ENCODE data around the gene MTHFSD. TPM values are rescaled to one million over a fixed set of nuclear protein-coding genes. Genes with fewer than 3 reads are reported as not detected.

MTHFSD gene
- total and polyA plus RNA-seq, 2 donors = 11.0 to 18.4 TPM

- no peak for DNase-seq (ENCODE audit: low read depth in 6 of 9, low spot score in 9 of 9)
- WGBS = 75% methylated on average over 13 of the region's 13 CpGs
- Histone ChIP-seq H3K9me3 (ENCODE audit: control insufficient read depth in 2 of 2, insufficient read depth in 1 of 2, low read length in 1 of 2) (no peaks in the 10 kb centered on the region), H3K4me3 (ENCODE audit: low read length in 2 of 2) (no peak overlapping the region), H3K4me1 (ENCODE audit: control insufficient read depth in 2 of 2, insufficient read depth in 2 of 2, low read length in 2 of 2) (peaks cover 0 to 7% of the 10 kb centered on the region in 2 donors), H3K36me3 (ENCODE audit: control insufficient read depth in 2 of 2, insufficient read depth in 2 of 2, low read length in 1 of 2) (no peaks in the 10 kb centered on the region), H3K27ac (ENCODE audit: low read depth in 1 of 2, low read length in 1 of 2) (no peak overlapping the region), H3K27me3 (ENCODE audit: control insufficient read depth in 2 of 2, insufficient read depth in 1 of 2, low read length in 1 of 2) (peaks cover 82 to 100% of the 10 kb centered on the region in 2 donors)
Measured at GRCh38 chr16:86573646-86574508, 18.8 kb upstream of the MTHFSD start.

- peaks cover 83 to 100% of the 10 kb centered on the region in 2 donors for H3K27me3 ChIP-seq (ENCODE audit: control insufficient read depth in 2 of 2, insufficient read depth in 1 of 2, low read length in 1 of 2)
- H3K9me3 ChIP-seq (ENCODE audit: control insufficient read depth in 2 of 2, insufficient read depth in 1 of 2, low read length in 1 of 2) = no peaks in the 10 kb centered on the region
- H3K4me1 ChIP-seq (ENCODE audit: control insufficient read depth in 2 of 2, insufficient read depth in 2 of 2, low read length in 2 of 2) = peaks cover 0 to 7% of the 10 kb centered on the region in 2 donors
- H3K27ac ChIP-seq (ENCODE audit: low read depth in 1 of 2, low read length in 1 of 2) = no peak overlapping the region
- H3K36me3 ChIP-seq (ENCODE audit: control insufficient read depth in 2 of 2, insufficient read depth in 2 of 2, low read length in 1 of 2) = no peaks in the 10 kb centered on the region
- no peak for DNase-seq (ENCODE audit: low read depth in 6 of 9, low spot score in 9 of 9)
- WGBS = 89% methylated on average over 8 of the region's 8 CpGs
- H3K4me3 ChIP-seq (ENCODE audit: low read length in 2 of 2) = no peak overlapping the region
Measured at GRCh38 chr16:86573215-86573614, 18.2 kb upstream of the MTHFSD start.

- 92% methylated on average over 8 of the region's 8 CpGs for WGBS
- no peak for DNase-seq (ENCODE audit: low read depth in 6 of 9, low spot score in 9 of 9)
Measured at GRCh38 chr16:86572606-86573005, 17.6 kb upstream of the MTHFSD start.

GRCh38 chr16:86572041-86572521 lies 17.0 kb upstream of the MTHFSD start:
- WGBS = 90% methylated on average over 12 of the region's 12 CpGs
- no peak overlapping the region for H3K4me3 ChIP-seq (ENCODE audit: low read length in 2 of 2)
- peaks cover 83 to 100% of the 10 kb centered on the region in 2 donors for H3K27me3 ChIP-seq (ENCODE audit: control insufficient read depth in 2 of 2, insufficient read depth in 1 of 2, low read length in 1 of 2)
- H3K27ac ChIP-seq (ENCODE audit: low read depth in 1 of 2, low read length in 1 of 2) = no peak overlapping the region
- H3K9me3 ChIP-seq (ENCODE audit: control insufficient read depth in 2 of 2, insufficient read depth in 1 of 2, low read length in 1 of 2) = no peaks in the 10 kb centered on the region
- no peaks in the 10 kb centered on the region for H3K36me3 ChIP-seq (ENCODE audit: control insufficient read depth in 2 of 2, insufficient read depth in 2 of 2, low read length in 1 of 2)
- no peak for DNase-seq (ENCODE audit: low read depth in 6 of 9, low spot score in 9 of 9)
- H3K4me1 ChIP-seq (ENCODE audit: control insufficient read depth in 2 of 2, insufficient read depth in 2 of 2, low read length in 2 of 2) = peaks cover 0 to 9% of the 10 kb centered on the region in 2 donors

More at GRCh38 chr16:86572606-86573005, 17.6 kb upstream of the MTHFSD start:
- Histone ChIP-seq H3K27ac (ENCODE audit: low read depth in 1 of 2, low read length in 1 of 2) (no peak overlapping the region), H3K27me3 (ENCODE audit: control insufficient read depth in 2 of 2, insufficient read depth in 1 of 2, low read length in 1 of 2) (peaks cover 83 to 100% of the 10 kb centered on the region in 2 donors), H3K9me3 (ENCODE audit: control insufficient read depth in 2 of 2, insufficient read depth in 1 of 2, low read length in 1 of 2) (no peaks in the 10 kb centered on the region), H3K4me1 (ENCODE audit: control insufficient read depth in 2 of 2, insufficient read depth in 2 of 2, low read length in 2 of 2) (peaks cover 0 to 7% of the 10 kb centered on the region in 2 donors), H3K4me3 (ENCODE audit: low read length in 2 of 2) (no peak overlapping the region), H3K36me3 (ENCODE audit: control insufficient read depth in 2 of 2, insufficient read depth in 2 of 2, low read length in 1 of 2) (no peaks in the 10 kb centered on the region)

- Histone ChIP-seq H3K9me3 (ENCODE audit: control insufficient read depth in 2 of 2, insufficient read depth in 1 of 2, low read length in 1 of 2) (no peaks in the 10 kb centered on the region), H3K4me3 (ENCODE audit: low read length in 2 of 2) (no peak overlapping the region), H3K4me1 (ENCODE audit: control insufficient read depth in 2 of 2, insufficient read depth in 2 of 2, low read length in 2 of 2) (peaks cover 4 to 7% of the 10 kb centered on the region in 2 donors), H3K27ac (ENCODE audit: low read depth in 1 of 2, low read length in 1 of 2) (no peak overlapping the region), H3K36me3 (ENCODE audit: control insufficient read depth in 2 of 2, insufficient read depth in 2 of 2, low read length in 1 of 2) (no peaks in the 10 kb centered on the region), H3K27me3 (ENCODE audit: control insufficient read depth in 2 of 2, insufficient read depth in 1 of 2, low read length in 1 of 2) (peaks cover 83 to 98% of the 10 kb centered on the region in 2 donors)
- DNase-seq (ENCODE audit: low read depth in 6 of 9, low spot score in 9 of 9) = no peak
- 93% methylated on average over 10 of the region's 10 CpGs for WGBS
Measured at GRCh38 chr16:86571530-86571915, 16.5 kb upstream of the MTHFSD start.

GRCh38 chr16:86570558-86571529 lies 15.8 kb upstream of the MTHFSD start:
- Histone ChIP-seq H3K9me3 (ENCODE audit: control insufficient read depth in 2 of 2, insufficient read depth in 1 of 2, low read length in 1 of 2) (no peaks in the 10 kb centered on the region), H3K27me3 (ENCODE audit: control insufficient read depth in 2 of 2, insufficient read depth in 1 of 2, low read length in 1 of 2) (peaks cover 83 to 98% of the 10 kb centered on the region in 2 donors), H3K36me3 (ENCODE audit: control insufficient read depth in 2 of 2, insufficient read depth in 2 of 2, low read length in 1 of 2) (no peaks in the 10 kb centered on the region), H3K27ac (ENCODE audit: low read depth in 1 of 2, low read length in 1 of 2) (no peak overlapping the region), H3K4me1 (ENCODE audit: control insufficient read depth in 2 of 2, insufficient read depth in 2 of 2, low read length in 2 of 2) (peaks cover 3 to 4% of the 10 kb centered on the region in 2 donors), H3K4me3 (ENCODE audit: low read length in 2 of 2) (no peak overlapping the region)
- 76% methylated on average over 28 of the region's 28 CpGs for WGBS
- no peak for DNase-seq (ENCODE audit: low read depth in 6 of 9, low spot score in 9 of 9)

GRCh38 chr16:86569701-86570447 lies 14.8 kb upstream of the MTHFSD start:
- Histone ChIP-seq H3K27ac (ENCODE audit: low read depth in 1 of 2, low read length in 1 of 2) (no peak overlapping the region), H3K36me3 (ENCODE audit: control insufficient read depth in 2 of 2, insufficient read depth in 2 of 2, low read length in 1 of 2) (no peaks in the 10 kb centered on the region), H3K9me3 (ENCODE audit: control insufficient read depth in 2 of 2, insufficient read depth in 1 of 2, low read length in 1 of 2) (no peaks in the 10 kb centered on the region), H3K27me3 (ENCODE audit: control insufficient read depth in 2 of 2, insufficient read depth in 1 of 2, low read length in 1 of 2) (peaks cover 83 to 98% of the 10 kb centered on the region in 2 donors), H3K4me1 (ENCODE audit: control insufficient read depth in 2 of 2, insufficient read depth in 2 of 2, low read length in 2 of 2) (peaks cover 3 to 4% of the 10 kb centered on the region in 2 donors), H3K4me3 (ENCODE audit: low read length in 2 of 2) (no peak overlapping the region)
- DNase-seq (ENCODE audit: low read depth in 6 of 9, low spot score in 9 of 9) = no peak
- 70% methylated on average over 13 of the region's 13 CpGs for WGBS

GRCh38 chr16:86568677-86569623 lies 13.9 kb upstream of the MTHFSD start:
- WGBS = 18% methylated on average over 33 of the region's 33 CpGs
- H3K9me3 ChIP-seq (ENCODE audit: control insufficient read depth in 2 of 2, insufficient read depth in 1 of 2, low read length in 1 of 2) = no peaks in the 10 kb centered on the region
- no peaks in the 10 kb centered on the region for H3K36me3 ChIP-seq (ENCODE audit: control insufficient read depth in 2 of 2, insufficient read depth in 2 of 2, low read length in 1 of 2)
- peaks cover 5 to 6% of the 10 kb centered on the region in 2 donors for H3K4me1 ChIP-seq (ENCODE audit: control insufficient read depth in 2 of 2, insufficient read depth in 2 of 2, low read length in 2 of 2)
- H3K27me3 ChIP-seq (ENCODE audit: control insufficient read depth in 2 of 2, insufficient read depth in 1 of 2, low read length in 1 of 2) = peaks cover 83 to 98% of the 10 kb centered on the region in 2 donors
- no peak overlapping the region for H3K27ac ChIP-seq (ENCODE audit: low read depth in 1 of 2, low read length in 1 of 2)
- DNase-seq (ENCODE audit: low read depth in 6 of 9, low spot score in 9 of 9) = no peak
- H3K4me3 ChIP-seq (ENCODE audit: low read length in 2 of 2) = no peak overlapping the region
